ENCODE data around the gene RIMBP2.

Gene RIMBP2

GRCh38 chr12:130571734-130572133, 144.4 kb downstream of the RIMBP2 start:
- no peak for DNase-seq (ENCODE audit: low read depth)

GRCh38 chr12:130571089-130571488, 145.0 kb downstream of the RIMBP2 start:
- no peak for DNase-seq (ENCODE audit: low read depth)

GRCh38 chr12:130569521-130569920, 146.6 kb downstream of the RIMBP2 start:
- no peak for DNase-seq (ENCODE audit: low read depth)

GRCh38 chr12:130568501-130568900, 147.6 kb downstream of the RIMBP2 start:
- no peak for DNase-seq (ENCODE audit: low read depth)

- no peak for DNase-seq (ENCODE audit: low read depth)
These were observed 148.1 kb downstream of the RIMBP2 start for GRCh38 chr12:130568041-130568440.

- DNase-seq (ENCODE audit: low read depth): no peak
These were observed 149.5 kb downstream of the RIMBP2 start for GRCh38 chr12:130566446-130567155.

- DNase-seq (ENCODE audit: low read depth): no peak
These were observed 150.9 kb downstream of the RIMBP2 start for GRCh38 chr12:130565189-130565588.

GRCh38 chr12:130563323-130563722, 152.8 kb downstream of the RIMBP2 start:
- no peak for DNase-seq (ENCODE audit: low read depth)

- no peak for DNase-seq (ENCODE audit: low read depth)
These were observed 153.4 kb downstream of the RIMBP2 start for GRCh38 chr12:130562716-130563115.

GRCh38 chr12:130560321-130560720, 155.8 kb downstream of the RIMBP2 start:
- no peak for DNase-seq (ENCODE audit: low read depth)

GRCh38 chr12:130559806-130560205, 156.3 kb downstream of the RIMBP2 start:
- DNase-seq (ENCODE audit: low read depth): no peak

GRCh38 chr12:130557886-130558765, 158.0 kb downstream of the RIMBP2 start:
- no peak for DNase-seq (ENCODE audit: low read depth)

GRCh38 chr12:130557201-130557600, 158.9 kb downstream of the RIMBP2 start:
- DNase-seq (ENCODE audit: low read depth): no peak

GRCh38 chr12:130556486-130557055, 159.5 kb downstream of the RIMBP2 start:
- no peak for DNase-seq (ENCODE audit: low read depth)

- DNase-seq (ENCODE audit: low read depth): no peak
These were observed 160.2 kb downstream of the RIMBP2 start for GRCh38 chr12:130555628-130556485.

- no peak for DNase-seq (ENCODE audit: low read depth)
These were observed 160.9 kb downstream of the RIMBP2 start for GRCh38 chr12:130555221-130555620.

GRCh38 chr12:130552483-130552996, 163.6 kb downstream of the RIMBP2 start:
- DNase-seq (ENCODE audit: low read depth): no peak

- no peak for DNase-seq (ENCODE audit: low read depth)
These were observed 166.7 kb downstream of the RIMBP2 start for GRCh38 chr12:130549361-130549760.

- no peak for DNase-seq (ENCODE audit: low read depth)
These were observed 168.5 kb downstream of the RIMBP2 start for GRCh38 chr12:130547480-130548155.

GRCh38 chr12:130546494-130546893, 169.6 kb downstream of the RIMBP2 start:
- DNase-seq (ENCODE audit: low read depth): no peak

GRCh38 chr12:130545475-130545874, 170.6 kb downstream of the RIMBP2 start:
- no peak for DNase-seq (ENCODE audit: low read depth)
